ENCODE data around the gene PRKCH. TPM values are rescaled to one million over a fixed set of nuclear protein-coding genes. Genes with fewer than 3 reads are reported as not detected.

Gene PRKCH
- total RNA-seq (2022) (17.8 and 18.3 TPM in 2 replicates), Bru-seq, nascent RNA (percentile 64 among the genes with signal in this experiment), BruChase-seq, experiment 1, labeled RNA remaining after a 2-hour chase (percentile 54 among the genes with signal in this experiment), BruChase-seq, experiment 2, labeled RNA remaining after a 6-hour chase (percentile 53 among the genes with signal in this experiment)
- long read RNA-seq, transcript PRKCH-201 (14 exons, 3,582 nt): major isoform, 22 of 26 reads
- long read RNA-seq, partial matches to known transcripts: 2 of 26 reads
- long read RNA-seq, other reads (novel, unspliced or antisense): 2 of 26 reads

- Mint-ChIP-seq H3K4me3 (ENCODE audit: unreplicated experiment) (peak within 1 kb of the TSS; percentile 83), H3K27ac (ENCODE audit: unreplicated experiment) (peak within 1 kb of the TSS; percentile 71), H3K27me3 (ENCODE audit: insufficient read depth, unreplicated experiment) (no peaks in the 10 kb centered on the region), H3K36me3 (ENCODE audit: insufficient read depth, unreplicated experiment) (peaks cover 7% of the 10 kb centered on the region), H3K4me1 (ENCODE audit: low read depth, unreplicated experiment) (no peaks in the 10 kb centered on the region), H3K9me3 (ENCODE audit: unreplicated experiment) (no peaks in the 10 kb centered on the region)
- Histone ChIP-seq H3K36me3 (ENCODE audit: control insufficient read depth, insufficient read depth, low read length) (no peaks in the 10 kb centered on the region), H3K4me1 (0 out of 2 replicates have a peak, but pooled peaks cover 3% of the 10 kb centered on the region), H3K9me3 (no peaks in the 10 kb centered on the region), H3K27me3 (replicated peaks; ENCODE audit: control insufficient read depth, insufficient read depth, low read length) (no peaks in the 10 kb centered on the region), H3K4me3 (ENCODE audit: low read depth, low read length) (peak within 1 kb of the TSS; percentile 49)
- no TSS peak for BruUV-seq (replicated peaks)
- peak; percentile 92 for DNase-seq
- POLR2A ChIA-PET: interaction anchor here (0.5 to 1.1 kb wide), 7 partner anchors 11 to 440 kb away, joined by 3 to 5 read pairs (median 3); partner anchors contain the start of genes HIF1A and SNAPC1
- CTCF ChIA-PET: interaction anchor here (0.6 to 1.1 kb wide), 3 partner anchors 9 to 136 kb away, joined by 3 to 4 read pairs (median 3); no protein-coding TSS in a partner anchor
- peak in 1 of 2 experiments; percentile 19 for TF ChIP-seq CTCF (IDR thresholded peaks at IDR 0.05; ENCODE audit: insufficient read depth in 1 of 2, low read depth in 1 of 2, low read length in 1 of 2, severe bottlenecking in 1 of 2, unreplicated experiment in 1 of 2)
- intact Hi-C loops (cut with micrococcal nuclease; ENCODE audit: unreplicated experiment): loop anchor here (1.0 to 5.0 kb wide), 3 partner anchors 40 to 118 kb away; partner anchors contain the start of gene TMEM30B
These were observed at the start of gene PRKCH for GRCh38 chr14:61321385-61322010. Gene PRKCH (plus strand): TSS chr14:61321579. CDS start chr14:61322102, 523 bp downstream.

GRCh38 chr14:61277232-61277631, 44.1 kb upstream of the PRKCH start:
- CTCF ChIA-PET: no interaction called here
- no TSS peak for BruUV-seq (replicated peaks)
- Histone ChIP-seq H3K9me3 (no peaks in the 10 kb centered on the region), H3K4me1 (peaks cover 16% of the 10 kb centered on the region; the same call in 1 of the 2 replicates), H3K27me3 (replicated peaks; ENCODE audit: control insufficient read depth, insufficient read depth, low read length) (no peaks in the 10 kb centered on the region), H3K36me3 (ENCODE audit: control insufficient read depth, insufficient read depth, low read length) (no peaks in the 10 kb centered on the region), H3K4me3 (ENCODE audit: low read depth, low read length) (peak overlapping the region; percentile 22; the same call in 1 of the 2 replicates)
- Mint-ChIP-seq H3K4me3 (ENCODE audit: unreplicated experiment) (peak overlapping the region; percentile 62), H3K4me1 (ENCODE audit: low read depth, unreplicated experiment) (peaks cover 17% of the 10 kb centered on the region), H3K36me3 (ENCODE audit: insufficient read depth, unreplicated experiment) (peaks cover 27% of the 10 kb centered on the region), H3K9me3 (ENCODE audit: unreplicated experiment) (no peaks in the 10 kb centered on the region), H3K27ac (ENCODE audit: unreplicated experiment) (peak overlapping the region; percentile 18), H3K27me3 (ENCODE audit: insufficient read depth, unreplicated experiment) (no peaks in the 10 kb centered on the region)
- no peak for DNase-seq
- POLR2A ChIA-PET: interaction anchor here (0.5 kb wide), 1 partner anchor 10 kb away, joined by 3 read pairs; no protein-coding TSS in a partner anchor
- no peak for TF ChIP-seq CTCF (IDR thresholded peaks at IDR 0.05; ENCODE audit: insufficient read depth in 1 of 2, low read depth in 1 of 2, low read length in 1 of 2, severe bottlenecking in 1 of 2, unreplicated experiment in 1 of 2)
- intact Hi-C loops (cut with micrococcal nuclease; ENCODE audit: unreplicated experiment): loop anchor here (10.0 kb wide), 1 partner anchor 488 kb away; the partner anchor contains the start of gene SNAPC1

- intact Hi-C loops (cut with micrococcal nuclease; ENCODE audit: unreplicated experiment): loop anchor here (10.0 kb wide), 1 partner anchor 487 kb away; the partner anchor contains the start of gene SNAPC1
- Mint-ChIP-seq H3K27me3 (ENCODE audit: insufficient read depth, unreplicated experiment) (no peaks in the 10 kb centered on the region), H3K4me3 (ENCODE audit: unreplicated experiment) (peak overlapping the region; percentile 62), H3K4me1 (ENCODE audit: low read depth, unreplicated experiment) (peaks cover 17% of the 10 kb centered on the region), H3K27ac (ENCODE audit: unreplicated experiment) (peak overlapping the region; percentile 18), H3K9me3 (ENCODE audit: unreplicated experiment) (no peaks in the 10 kb centered on the region), H3K36me3 (ENCODE audit: insufficient read depth, unreplicated experiment) (peaks cover 27% of the 10 kb centered on the region)
- ChIA-PET CTCF (no interaction called here), POLR2A (interaction anchor here (0.5 kb wide), 1 partner anchor 10 kb away, joined by 3 read pairs; no protein-coding TSS in a partner anchor)
- Histone ChIP-seq H3K9me3 (no peaks in the 10 kb centered on the region), H3K4me1 (peaks cover 19% of the 10 kb centered on the region; the same call in 1 of the 2 replicates), H3K4me3 (ENCODE audit: low read depth, low read length) (peak overlapping the region; percentile 22), H3K27me3 (replicated peaks; ENCODE audit: control insufficient read depth, insufficient read depth, low read length) (no peaks in the 10 kb centered on the region), H3K36me3 (ENCODE audit: control insufficient read depth, insufficient read depth, low read length) (no peaks in the 10 kb centered on the region)
- TF ChIP-seq CTCF (IDR thresholded peaks at IDR 0.05; ENCODE audit: insufficient read depth in 1 of 2, low read depth in 1 of 2, low read length in 1 of 2, severe bottlenecking in 1 of 2, unreplicated experiment in 1 of 2): no peak
- no peak for DNase-seq
- no TSS peak for BruUV-seq (replicated peaks)
These were observed 43.6 kb upstream of the PRKCH start for GRCh38 chr14:61277784-61278183.
